ENCODE measurements around the gene HIGD1A.

The HIGD1A gene

DNA sequence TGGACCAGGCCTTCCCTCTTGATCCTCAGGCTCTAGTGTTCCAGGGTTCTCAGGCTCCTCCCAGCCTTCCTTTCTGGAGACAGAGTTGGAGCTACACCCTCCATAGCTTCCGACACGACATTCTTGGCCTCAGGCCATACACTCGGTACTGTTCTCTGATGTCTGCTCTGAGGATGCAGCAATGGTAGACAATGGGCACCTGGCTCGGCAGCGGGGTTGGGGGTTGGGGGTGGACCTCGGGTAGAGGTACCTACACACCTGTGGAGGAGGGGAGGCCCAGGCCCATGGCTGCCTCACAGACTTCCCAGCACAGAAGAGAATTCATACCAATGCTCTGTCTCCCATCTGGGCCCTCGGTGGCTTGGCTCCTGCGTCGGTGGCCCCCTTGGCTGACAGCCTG, 52.7 kb downstream of the HIGD1A start:
- DNase-seq = no peak

GRCh38 chr3:42750834-42751233, 53.5 kb downstream of the HIGD1A start:
- DNase-seq = no peak

- peak; percentile 27 for DNase-seq
These were observed 54.5 kb downstream of the HIGD1A start for GRCh38 chr3:42749753-42750231.

GRCh38 chr3:42749025-42749752, 55.1 kb downstream of the HIGD1A start:
- no peak for DNase-seq

- DNase-seq = peak; percentile 11
These were observed 56.7 kb downstream of the HIGD1A start for GRCh38 chr3:42747581-42747980.

DNA sequence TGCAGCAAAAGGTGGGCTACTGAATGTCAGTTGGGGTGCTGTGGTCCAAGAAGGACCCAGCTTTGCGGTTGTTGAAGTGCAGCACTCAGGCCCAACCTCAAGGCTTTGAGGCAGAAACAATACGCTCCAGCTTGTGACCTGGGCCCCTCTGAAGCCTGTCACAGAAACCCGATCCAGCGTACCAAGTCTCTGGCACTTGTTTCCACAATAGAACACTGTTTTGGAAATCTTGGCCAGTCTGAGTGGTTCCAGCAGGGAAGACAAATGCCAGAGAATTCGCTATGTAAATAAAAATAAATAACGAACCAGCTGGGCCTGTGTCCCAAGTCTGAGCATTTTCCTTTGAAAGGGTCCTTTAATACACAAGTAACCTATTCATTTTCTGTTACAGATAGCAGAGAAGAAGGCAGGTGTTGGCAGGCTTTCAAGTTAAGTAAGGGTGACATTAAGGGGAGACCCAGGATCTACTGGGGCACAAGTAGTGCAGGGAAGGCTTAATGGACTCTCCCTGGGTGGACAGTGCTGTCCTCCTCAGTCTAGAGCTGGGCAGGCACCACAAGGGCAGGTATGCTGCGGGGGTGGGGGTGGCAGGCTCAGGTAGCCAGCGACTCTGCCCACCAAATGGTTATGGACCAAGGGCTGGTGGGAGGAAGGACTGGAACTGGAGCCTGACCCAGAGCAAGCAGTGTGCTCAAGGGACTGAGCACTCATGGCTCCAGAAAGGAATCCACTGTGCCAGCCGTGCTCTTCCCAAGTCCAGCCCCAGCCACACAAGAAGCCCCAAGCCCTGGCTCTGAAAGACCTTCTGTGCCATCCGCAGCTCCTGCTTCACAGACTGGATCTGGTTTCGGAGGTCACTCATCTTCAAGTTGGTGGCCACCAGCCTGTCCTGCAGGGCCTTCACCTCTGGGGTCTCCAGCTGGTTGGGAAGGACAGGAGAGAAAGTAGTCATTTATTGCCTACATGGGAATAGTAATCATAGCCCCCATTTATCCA, 57.5 kb downstream of the HIGD1A start:
- no peak for DNase-seq

GRCh38 chr3:42745776-42746454, 58.4 kb downstream of the HIGD1A start:
- DNase-seq = no peak

GRCh38 chr3:42745291-42745745, 59.0 kb downstream of the HIGD1A start:
- no peak for DNase-seq

- DNase-seq = no peak
These were observed 60.9 kb downstream of the HIGD1A start for GRCh38 chr3:42743204-42743995.

DNA sequence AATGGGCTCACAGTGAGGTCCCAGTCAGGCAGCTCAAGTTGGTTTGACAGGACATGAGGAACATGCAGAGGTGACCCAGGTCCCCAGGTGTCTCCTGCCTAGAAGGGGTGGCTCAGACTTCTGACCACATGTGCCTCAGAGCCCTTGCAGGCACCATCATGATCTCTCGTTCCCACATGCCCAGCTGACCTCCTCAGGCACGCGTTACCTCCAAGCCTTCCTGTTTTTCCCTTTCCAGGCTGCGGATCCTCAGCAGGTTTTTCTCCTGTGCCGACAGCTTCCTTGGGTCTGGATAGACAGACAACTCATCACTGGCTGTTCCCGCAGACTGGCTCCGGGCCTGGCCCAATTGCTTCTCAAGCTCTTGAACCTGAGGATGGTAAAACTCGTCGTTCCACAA, 61.6 kb downstream of the HIGD1A start:
- no peak for DNase-seq

DNA sequence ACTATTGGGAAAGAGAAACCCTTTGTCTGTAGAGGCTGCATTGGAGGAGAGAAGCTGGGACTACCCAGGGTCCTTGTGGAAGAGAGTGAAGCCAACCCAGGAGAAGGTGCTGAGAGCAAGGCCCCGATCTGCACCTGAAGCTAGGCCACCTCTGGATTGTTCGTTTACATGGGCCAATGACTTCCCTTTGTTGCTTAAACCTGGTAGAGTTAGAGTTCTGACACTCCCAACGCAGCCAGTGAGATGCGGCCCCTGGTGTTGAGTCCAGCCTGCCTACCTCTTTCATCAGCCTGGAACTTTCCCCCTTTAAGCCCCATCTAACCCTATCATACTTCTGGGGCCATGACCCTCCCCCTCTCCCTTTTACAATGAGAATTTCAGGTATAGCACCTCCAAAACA, 62.0 kb downstream of the HIGD1A start:
- DNase-seq = no peak

DNA sequence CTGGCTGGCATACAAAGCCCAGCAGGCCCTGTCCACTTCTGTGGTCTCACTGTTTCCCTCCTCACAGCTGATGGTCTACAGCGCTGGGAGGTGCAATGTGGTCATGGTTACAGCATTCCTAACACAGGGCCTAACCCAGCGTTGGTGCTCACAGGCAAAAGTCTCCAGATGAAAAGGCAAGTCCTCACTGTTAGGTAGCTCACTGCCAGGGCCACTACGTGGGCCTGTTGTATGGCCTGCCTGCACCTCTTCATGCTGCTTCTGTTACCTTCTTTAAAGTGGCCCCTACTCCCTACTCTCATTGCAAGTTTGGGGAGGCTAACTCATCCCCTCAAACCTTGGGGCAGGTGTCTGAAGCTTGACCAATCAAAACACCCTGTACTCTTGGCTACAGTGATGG, 62.5 kb downstream of the HIGD1A start:
- no peak for DNase-seq

- DNase-seq = no peak
These were observed 64.7 kb downstream of the HIGD1A start for GRCh38 chr3:42739401-42740158.

GRCh38 chr3:42736531-42736930, 67.8 kb downstream of the HIGD1A start:
- no peak for DNase-seq

DNA sequence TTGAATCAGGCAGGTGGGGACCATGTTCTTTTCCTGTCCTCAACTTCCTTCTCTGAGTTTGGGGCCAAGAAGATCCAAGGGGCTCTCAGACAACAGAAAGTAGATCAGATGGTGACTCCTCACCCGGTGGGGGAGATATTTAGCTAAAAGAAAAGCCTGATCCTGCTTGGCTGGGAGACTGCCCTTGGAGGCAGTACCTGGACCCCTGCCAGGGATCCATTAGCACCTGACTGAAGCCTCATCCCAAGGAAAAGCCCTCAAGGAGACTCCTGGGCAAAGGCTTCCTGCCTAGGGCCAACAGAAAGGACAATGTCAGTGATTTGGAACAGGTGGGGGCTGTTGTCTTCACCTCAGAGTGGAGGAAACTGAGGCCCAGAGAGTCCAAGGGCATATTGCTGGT, 68.2 kb downstream of the HIGD1A start:
- no peak for DNase-seq

GRCh38 chr3:42735615-42736014, 68.7 kb downstream of the HIGD1A start:
- DNase-seq = no peak

DNA sequence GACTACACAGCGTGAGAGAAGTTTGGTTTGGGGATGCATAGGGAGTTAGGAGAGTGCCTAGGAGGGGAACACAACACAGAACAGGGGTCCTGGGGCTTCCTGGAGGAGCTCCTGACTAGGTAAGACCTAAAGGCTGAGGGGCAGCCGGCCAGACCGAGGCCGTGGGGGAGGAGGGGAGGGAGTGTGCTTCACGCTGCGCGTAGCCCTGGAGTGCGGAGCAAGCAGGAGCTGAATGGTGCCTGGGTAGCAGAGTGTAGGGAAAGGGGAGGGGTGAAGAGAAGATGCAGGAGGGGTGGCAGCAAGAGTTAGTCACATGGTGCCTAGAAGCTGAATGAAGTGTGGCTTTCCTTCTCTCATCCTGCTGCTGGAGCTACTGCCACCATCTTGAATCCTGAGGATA, 69.3 kb downstream of the HIGD1A start:
- DNase-seq = no peak

DNA sequence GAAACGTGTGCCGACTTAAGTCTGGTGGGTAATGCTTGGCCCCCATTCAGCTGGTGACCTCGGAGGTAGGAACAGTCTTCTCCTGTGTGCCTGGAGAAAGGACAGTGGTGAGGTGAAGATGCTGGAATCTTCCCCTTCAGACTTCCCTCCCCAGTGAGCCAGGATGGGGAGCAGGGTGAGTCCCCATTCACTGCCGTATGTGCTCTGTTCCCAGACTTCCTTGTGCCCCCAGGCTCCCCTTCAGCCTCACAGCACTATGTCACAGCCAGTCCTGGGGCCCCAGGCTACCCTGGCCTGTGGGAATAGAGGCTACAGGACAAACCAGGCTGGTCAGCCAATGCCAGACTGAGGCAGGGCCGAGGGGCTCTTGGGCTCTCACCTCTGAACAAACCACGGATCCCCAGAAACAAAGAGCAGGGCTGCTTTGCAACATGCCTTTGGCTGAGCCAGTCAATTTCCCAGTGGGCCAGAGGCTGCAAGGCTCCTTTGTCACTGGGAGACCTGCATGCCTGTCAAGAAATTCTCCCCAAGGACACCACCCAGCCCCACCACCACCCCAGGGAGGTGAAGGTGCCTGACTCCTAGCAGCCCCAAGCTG, 69.9 kb downstream of the HIGD1A start:
- no peak for DNase-seq

- DNase-seq = no peak
These were observed 70.6 kb downstream of the HIGD1A start for GRCh38 chr3:42733501-42734262.

Measured in activated CD4-positive, alpha-beta T cell treated with anti-CD3 and anti-CD28 coated beads for 48 hours (primary cell).